Measurements from ENCODE around the gene ELOVL2.
"Not testable (repeated sequence)": the region's sequence is repeated elsewhere in the genome, so short reads cannot be mapped to it uniquely, and the experiment has no call there.

The ELOVL2 gene, protein sequence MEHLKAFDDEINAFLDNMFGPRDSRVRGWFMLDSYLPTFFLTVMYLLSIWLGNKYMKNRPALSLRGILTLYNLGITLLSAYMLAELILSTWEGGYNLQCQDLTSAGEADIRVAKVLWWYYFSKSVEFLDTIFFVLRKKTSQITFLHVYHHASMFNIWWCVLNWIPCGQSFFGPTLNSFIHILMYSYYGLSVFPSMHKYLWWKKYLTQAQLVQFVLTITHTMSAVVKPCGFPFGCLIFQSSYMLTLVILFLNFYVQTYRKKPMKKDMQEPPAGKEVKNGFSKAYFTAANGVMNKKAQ

GRCh38 chr6:11043961-11044711 is at the start of gene ELOVL2:
Gene ELOVL2 (minus strand): TSS chr6:11044305. CDS start chr6:11044230, 75 bp downstream.
- peak within 1 kb of the TSS; percentile 75 for H3K4me3 ChIP-seq (ENCODE audit: low read length)
- peaks cover 13% of the 10 kb centered on the region for H3K27me3 ChIP-seq (replicated peaks; ENCODE audit: control insufficient read depth, insufficient read depth, low read length)
- DNase-seq (ENCODE audit: low read depth): peak; percentile 72

DNA sequence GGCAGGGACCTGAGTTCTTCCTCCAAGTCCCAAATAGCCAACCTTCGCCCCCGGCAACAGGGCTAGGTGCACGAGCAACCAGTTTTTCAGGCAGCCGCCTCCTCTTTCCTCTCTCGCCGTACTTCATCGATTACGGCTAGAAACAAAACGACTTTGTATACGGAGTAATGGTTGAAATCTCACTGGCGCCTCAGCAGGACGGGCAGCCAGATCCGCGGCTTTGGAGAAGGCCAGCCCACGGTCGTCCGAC is 49.2 kb upstream of the ELOVL2 start:
- Histone ChIP-seq H3K27me3 (replicated peaks; ENCODE audit: control insufficient read depth, insufficient read depth, low read length) (no peaks in the 10 kb centered on the region), H3K36me3 (ENCODE audit: control insufficient read depth, insufficient read depth, low read length, severe bottlenecking) (no peaks in the 10 kb centered on the region)

More at GRCh38 chr6:11043961-11044711, at the start of gene ELOVL2:
- H3K9ac ChIP-seq (ENCODE audit: low read length): no peak within 1 kb of the TSS
- H3K4me1 ChIP-seq (ENCODE audit: control insufficient read depth, insufficient read depth, low read length): no peaks in the 10 kb centered on the region
- no peaks in the 10 kb centered on the region for H3K9me3 ChIP-seq (ENCODE audit: control insufficient read depth, low read length)
- H3K36me3 ChIP-seq (ENCODE audit: control insufficient read depth, insufficient read depth, low read length, severe bottlenecking): no peaks in the 10 kb centered on the region

DNA sequence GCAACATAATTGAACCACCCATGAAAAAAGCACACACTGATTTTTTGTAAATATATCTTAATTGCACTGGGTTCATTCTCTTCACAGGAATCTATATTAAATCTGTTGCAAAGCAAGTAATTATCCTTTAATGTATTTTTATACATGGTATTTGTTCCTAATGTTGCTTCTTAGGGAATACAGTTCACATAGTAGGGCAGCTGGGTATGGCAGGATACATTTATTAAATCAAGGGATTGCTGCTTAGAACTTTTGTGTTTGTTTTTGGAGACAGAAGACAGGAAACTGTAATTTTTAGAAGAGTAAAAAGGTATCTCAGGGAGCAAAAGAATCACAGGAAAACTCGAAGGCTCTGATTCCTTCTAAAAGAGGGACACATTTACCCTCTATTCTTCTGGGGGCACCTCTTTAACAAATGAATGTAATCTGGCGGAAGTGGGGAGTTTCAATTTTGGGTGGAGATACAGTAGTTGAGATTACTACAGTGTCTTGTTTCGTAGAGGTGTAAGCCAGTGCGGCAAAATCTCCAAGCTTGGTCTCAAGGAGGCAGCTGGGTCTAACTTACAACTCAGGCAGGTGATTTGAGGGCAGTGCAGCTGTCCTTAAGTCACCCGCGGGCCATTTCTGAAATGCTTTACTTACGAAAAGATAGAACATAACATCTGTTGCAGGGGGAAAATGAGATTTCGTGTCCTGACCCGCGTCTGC is 48.7 kb upstream of the ELOVL2 start:
- peak; percentile 64 for DNase-seq (ENCODE audit: low read depth)
- H3K9ac ChIP-seq (ENCODE audit: low read length): peak overlapping the region; percentile 95
- H3K9me3 ChIP-seq (ENCODE audit: control insufficient read depth, low read length): no peaks in the 10 kb centered on the region
- H3K36me3 ChIP-seq (ENCODE audit: control insufficient read depth, insufficient read depth, low read length, severe bottlenecking): no peaks in the 10 kb centered on the region
- H3K4me3 ChIP-seq (ENCODE audit: low read length): peak overlapping the region; percentile 90
- H3K4me1 ChIP-seq (ENCODE audit: control insufficient read depth, insufficient read depth, low read length): peaks cover 23% of the 10 kb centered on the region
- no peaks in the 10 kb centered on the region for H3K27me3 ChIP-seq (replicated peaks; ENCODE audit: control insufficient read depth, insufficient read depth, low read length)

More for the DNA sequence above, 49.2 kb upstream of the ELOVL2 start:
- Histone ChIP-seq H3K9me3 (ENCODE audit: control insufficient read depth, low read length) (no peaks in the 10 kb centered on the region), H3K4me1 (ENCODE audit: control insufficient read depth, insufficient read depth, low read length) (peaks cover 23% of the 10 kb centered on the region), H3K4me3 (ENCODE audit: low read length) (peak overlapping the region; percentile 90), H3K9ac (ENCODE audit: low read length) (peak overlapping the region; percentile 95)
- DNase-seq (ENCODE audit: low read depth): no peak

DNA sequence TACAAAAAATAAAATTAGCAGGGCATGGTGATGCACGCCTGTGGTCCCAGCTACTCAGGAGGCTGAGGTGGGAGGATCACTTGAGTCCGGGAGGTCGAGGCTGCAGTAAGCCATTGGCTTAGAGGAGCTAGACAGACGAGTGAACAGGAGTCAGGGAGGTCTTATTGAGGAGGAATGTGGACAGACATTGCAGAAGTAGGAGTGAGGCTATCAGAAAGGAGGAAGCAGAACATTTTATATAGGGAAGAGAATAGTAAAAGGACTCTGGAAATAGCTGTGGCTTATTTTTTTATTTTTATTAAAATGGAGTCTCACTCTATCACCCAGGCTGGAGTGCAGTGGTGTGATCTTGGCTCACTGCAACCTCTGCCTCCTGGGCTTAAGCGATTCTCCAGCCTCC is 47.0 kb upstream of the ELOVL2 start:
- H3K4me1 ChIP-seq (ENCODE audit: control insufficient read depth, insufficient read depth, low read length): peaks cover 21% of the 10 kb centered on the region
- not testable (repeated sequence) for H3K9ac ChIP-seq (ENCODE audit: low read length); H3K27me3 ChIP-seq (replicated peaks; ENCODE audit: control insufficient read depth, insufficient read depth, low read length)

DNA sequence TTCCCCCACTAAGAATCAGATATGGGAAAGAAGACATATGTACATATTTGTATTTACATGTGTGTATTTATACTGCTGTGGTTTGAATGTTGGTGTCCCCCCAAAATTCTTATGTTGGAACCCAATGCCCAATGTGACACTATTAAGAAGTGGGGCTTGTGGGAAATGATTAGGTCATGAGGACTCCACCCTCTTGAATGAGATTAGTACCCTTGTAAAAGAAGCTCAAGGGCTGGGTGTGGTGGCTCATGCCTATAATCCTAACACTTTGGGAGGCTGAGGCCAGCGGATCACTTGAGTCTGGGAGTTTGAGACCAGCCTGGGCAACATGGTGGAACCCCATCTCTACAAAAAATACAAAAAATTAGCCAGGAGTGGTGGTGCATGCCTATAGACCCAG is 45.6 kb upstream of the ELOVL2 start:
- Histone ChIP-seq H3K4me1 (ENCODE audit: control insufficient read depth, insufficient read depth, low read length) (peaks cover 6% of the 10 kb centered on the region), H3K9me3 (ENCODE audit: control insufficient read depth, low read length) (no peaks in the 10 kb centered on the region), H3K4me3 (ENCODE audit: low read length) (no peak overlapping the region), H3K36me3 (ENCODE audit: control insufficient read depth, insufficient read depth, low read length, severe bottlenecking) (no peaks in the 10 kb centered on the region), H3K27me3 (replicated peaks; ENCODE audit: control insufficient read depth, insufficient read depth, low read length) (no peaks in the 10 kb centered on the region), H3K9ac (ENCODE audit: low read length) (no peak overlapping the region)
- DNase-seq (ENCODE audit: low read depth): no peak

More for the DNA sequence above, 47.0 kb upstream of the ELOVL2 start:
- not testable (repeated sequence) for H3K36me3 ChIP-seq (ENCODE audit: control insufficient read depth, insufficient read depth, low read length, severe bottlenecking); H3K9me3 ChIP-seq (ENCODE audit: control insufficient read depth, low read length); DNase-seq (ENCODE audit: low read depth); H3K4me3 ChIP-seq (ENCODE audit: low read length)

DNA sequence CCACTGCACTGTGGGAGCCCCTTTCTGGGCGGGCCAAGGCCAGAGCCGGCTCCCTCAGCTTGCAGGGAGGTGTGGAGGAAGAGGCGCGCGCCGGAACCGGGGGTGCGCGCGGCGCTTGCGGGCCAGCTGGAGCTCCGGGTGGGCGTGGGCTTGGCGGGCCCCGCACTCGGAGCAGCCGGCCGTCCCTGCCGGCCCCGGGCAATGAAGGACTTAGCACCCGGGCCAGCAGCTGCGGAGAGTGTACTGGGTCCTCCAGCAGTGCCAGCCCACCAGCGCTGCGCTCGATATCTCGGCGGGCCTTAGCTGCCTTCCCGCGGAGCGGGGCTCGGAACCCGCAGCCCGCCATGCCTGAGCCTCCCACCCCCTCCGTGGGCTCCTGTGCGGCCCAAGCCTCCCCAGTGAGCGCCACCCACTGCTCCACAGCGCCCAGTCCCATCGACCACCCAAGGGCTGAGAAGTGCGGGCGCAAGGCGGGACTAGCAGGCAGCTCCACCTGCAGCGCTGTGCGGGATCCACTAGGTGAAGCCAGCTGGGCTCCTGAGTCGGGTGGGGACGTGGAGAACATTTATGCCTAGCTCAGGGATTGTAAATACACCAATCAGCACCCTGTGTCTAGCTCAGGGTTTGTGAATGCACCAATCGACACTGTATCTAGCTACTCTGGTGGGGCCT is 43.2 kb upstream of the ELOVL2 start:
- not testable (repeated sequence) for H3K4me1 ChIP-seq (ENCODE audit: control insufficient read depth, insufficient read depth, low read length); H3K9ac ChIP-seq (ENCODE audit: low read length); H3K27me3 ChIP-seq (replicated peaks; ENCODE audit: control insufficient read depth, insufficient read depth, low read length); H3K36me3 ChIP-seq (ENCODE audit: control insufficient read depth, insufficient read depth, low read length, severe bottlenecking); H3K9me3 ChIP-seq (ENCODE audit: control insufficient read depth, low read length); DNase-seq (ENCODE audit: low read depth); H3K4me3 ChIP-seq (ENCODE audit: low read length)

DNA sequence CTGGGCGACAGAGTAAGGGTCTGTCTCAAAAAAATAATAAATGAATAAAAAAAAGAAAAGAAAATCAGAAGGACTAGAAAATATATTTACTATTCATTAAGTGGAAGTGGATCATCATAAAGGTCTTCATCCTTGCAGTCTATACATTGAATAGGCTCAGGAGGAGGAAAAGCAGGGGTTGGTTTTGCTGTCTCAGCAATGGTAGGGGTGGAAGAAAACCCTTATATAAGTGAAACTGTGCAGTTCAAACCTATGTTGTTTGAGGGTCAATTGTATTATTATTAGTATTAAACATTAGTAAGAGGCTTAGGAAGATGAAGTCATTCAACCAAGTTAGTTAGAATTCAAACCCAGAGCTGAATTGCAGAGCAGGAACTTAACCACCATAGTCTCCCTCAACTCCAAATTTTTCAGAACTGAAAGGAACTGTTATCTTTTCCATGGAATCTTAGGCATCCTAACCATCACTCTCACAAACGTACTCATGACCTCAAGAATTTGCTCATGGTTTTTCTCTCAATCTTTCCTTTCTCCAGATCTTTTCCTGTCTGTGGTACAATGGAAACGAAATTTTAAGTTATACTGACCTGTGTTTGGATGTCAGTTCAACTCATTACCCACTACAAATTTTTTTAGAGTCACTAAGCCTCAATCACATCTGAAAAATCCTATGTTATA is 41.8 kb upstream of the ELOVL2 start:
- H3K4me3 ChIP-seq (ENCODE audit: low read length): no peak overlapping the region
- peak; percentile 51 for DNase-seq (ENCODE audit: low read depth)
- no peaks in the 10 kb centered on the region for H3K27me3 ChIP-seq (replicated peaks; ENCODE audit: control insufficient read depth, insufficient read depth, low read length)
- no peaks in the 10 kb centered on the region for H3K4me1 ChIP-seq (ENCODE audit: control insufficient read depth, insufficient read depth, low read length)
- no peak overlapping the region for H3K9ac ChIP-seq (ENCODE audit: low read length)
- H3K9me3 ChIP-seq (ENCODE audit: control insufficient read depth, low read length): no peaks in the 10 kb centered on the region
- H3K36me3 ChIP-seq (ENCODE audit: control insufficient read depth, insufficient read depth, low read length, severe bottlenecking): no peaks in the 10 kb centered on the region

DNA sequence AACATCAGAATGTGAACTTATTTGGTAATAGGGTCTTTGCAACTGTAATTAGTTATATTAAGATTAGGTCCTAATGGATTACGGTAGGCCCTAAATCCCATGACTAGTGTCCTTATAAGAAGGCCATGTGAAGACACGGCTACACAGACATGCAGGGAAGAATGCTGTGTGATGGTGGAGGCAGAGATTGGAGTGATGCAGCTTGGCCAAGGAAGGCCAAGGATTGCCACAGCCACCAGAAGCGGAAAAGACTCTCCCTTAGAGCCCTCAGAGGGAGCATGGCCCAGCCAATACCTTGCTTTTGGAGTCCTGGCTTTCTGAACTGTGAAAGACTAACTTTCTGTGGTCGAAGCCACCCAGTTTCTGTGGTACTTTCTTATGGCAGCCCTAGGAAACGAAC is 39.9 kb upstream of the ELOVL2 start:
- Histone ChIP-seq H3K36me3 (ENCODE audit: control insufficient read depth, insufficient read depth, low read length, severe bottlenecking) (no peaks in the 10 kb centered on the region), H3K4me1 (ENCODE audit: control insufficient read depth, insufficient read depth, low read length) (no peaks in the 10 kb centered on the region), H3K9ac (ENCODE audit: low read length) (no peak overlapping the region), H3K4me3 (ENCODE audit: low read length) (no peak overlapping the region), H3K27me3 (replicated peaks; ENCODE audit: control insufficient read depth, insufficient read depth, low read length) (no peaks in the 10 kb centered on the region), H3K9me3 (ENCODE audit: control insufficient read depth, low read length) (no peaks in the 10 kb centered on the region)
- DNase-seq (ENCODE audit: low read depth): no peak

DNA sequence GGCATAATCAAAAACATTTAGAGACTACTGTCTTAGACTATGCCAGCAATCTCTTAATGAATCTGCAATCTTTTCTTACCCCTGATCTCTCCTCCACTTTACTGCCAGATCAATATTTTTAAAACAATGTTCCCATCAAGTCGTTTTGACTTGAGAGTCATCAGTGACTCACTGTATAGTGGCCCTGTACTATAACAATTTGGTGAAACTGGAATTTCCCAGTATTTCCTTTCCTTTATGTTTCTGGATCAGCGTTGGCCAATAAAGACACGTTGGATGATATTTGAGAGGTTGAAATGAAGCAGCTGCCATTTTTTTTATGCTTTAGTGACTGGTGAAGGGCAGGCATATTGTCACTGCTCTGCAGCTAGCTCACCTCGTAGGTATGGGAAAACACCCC is 39.4 kb upstream of the ELOVL2 start:
- Histone ChIP-seq H3K4me1 (ENCODE audit: control insufficient read depth, insufficient read depth, low read length) (no peaks in the 10 kb centered on the region), H3K27me3 (replicated peaks; ENCODE audit: control insufficient read depth, insufficient read depth, low read length) (no peaks in the 10 kb centered on the region), H3K9me3 (ENCODE audit: control insufficient read depth, low read length) (no peaks in the 10 kb centered on the region), H3K9ac (ENCODE audit: low read length) (no peak overlapping the region), H3K4me3 (ENCODE audit: low read length) (no peak overlapping the region), H3K36me3 (ENCODE audit: control insufficient read depth, insufficient read depth, low read length, severe bottlenecking) (no peaks in the 10 kb centered on the region)
- DNase-seq (ENCODE audit: low read depth): peak; percentile 11

- Histone ChIP-seq H3K27me3 (replicated peaks; ENCODE audit: control insufficient read depth, insufficient read depth, low read length) (no peaks in the 10 kb centered on the region), H3K9ac (ENCODE audit: low read length) (no peak overlapping the region), H3K4me1 (ENCODE audit: control insufficient read depth, insufficient read depth, low read length) (no peaks in the 10 kb centered on the region), H3K36me3 (ENCODE audit: control insufficient read depth, insufficient read depth, low read length, severe bottlenecking) (no peaks in the 10 kb centered on the region), H3K4me3 (ENCODE audit: low read length) (no peak overlapping the region), H3K9me3 (ENCODE audit: control insufficient read depth, low read length) (no peaks in the 10 kb centered on the region)
- DNase-seq (ENCODE audit: low read depth): no peak
These were observed 36.2 kb upstream of the ELOVL2 start for GRCh38 chr6:11080296-11080695.

Measured in adipocyte (in vitro differentiated cells).